ENCODE results near the gene SUFU. TPM values are rescaled to one million over a fixed set of nuclear protein-coding genes. Genes with fewer than 3 reads are reported as not detected.

Gene SUFU
- total RNA-seq, 1 donor from 2014 or later = 16.9 TPM

GRCh38 chr10:102646610-102647442, 143.1 kb downstream of the SUFU start:
- Mint-ChIP-seq H3K4me3 (ENCODE audit: unreplicated experiment) (peak overlapping the region; percentile 94), H3K9me3 (ENCODE audit: unreplicated experiment) (no peaks in the 10 kb centered on the region), H3K27ac (ENCODE audit: unreplicated experiment) (peak overlapping the region; percentile 98), H3K36me3 (ENCODE audit: unreplicated experiment) (no peaks in the 10 kb centered on the region), H3K4me1 (ENCODE audit: unreplicated experiment) (peaks cover 49% of the 10 kb centered on the region), H3K27me3 (ENCODE audit: unreplicated experiment) (no peaks in the 10 kb centered on the region)
- no peak for TF ChIP-seq CTCF (IDR thresholded peaks at IDR 0.05)
- DNase-seq (ENCODE audit: extremely low spot score, unreplicated experiment) = no peak

- H3K4me3 Mint-ChIP-seq (ENCODE audit: unreplicated experiment) = peak overlapping the region; percentile 94
- peak overlapping the region; percentile 98 for H3K27ac Mint-ChIP-seq (ENCODE audit: unreplicated experiment)
- no peak for DNase-seq (ENCODE audit: extremely low spot score, unreplicated experiment)
- no peaks in the 10 kb centered on the region for H3K36me3 Mint-ChIP-seq (ENCODE audit: unreplicated experiment)
- H3K27me3 Mint-ChIP-seq (ENCODE audit: unreplicated experiment) = no peaks in the 10 kb centered on the region
- no peak for TF ChIP-seq CTCF (IDR thresholded peaks at IDR 0.05)
- H3K9me3 Mint-ChIP-seq (ENCODE audit: unreplicated experiment) = no peaks in the 10 kb centered on the region
- H3K4me1 Mint-ChIP-seq (ENCODE audit: unreplicated experiment) = peaks cover 48% of the 10 kb centered on the region
These were observed 143.9 kb downstream of the SUFU start for GRCh38 chr10:102647443-102648268.

GRCh38 chr10:102648269-102648888, 144.6 kb downstream of the SUFU start:
- DNase-seq (ENCODE audit: extremely low spot score, unreplicated experiment) = no peak
- H3K27ac Mint-ChIP-seq (ENCODE audit: unreplicated experiment) = no peak overlapping the region
- H3K36me3 Mint-ChIP-seq (ENCODE audit: unreplicated experiment) = peaks cover 6% of the 10 kb centered on the region
- peak overlapping the region; percentile 26 for H3K4me3 Mint-ChIP-seq (ENCODE audit: unreplicated experiment)
- peaks cover 50% of the 10 kb centered on the region for H3K4me1 Mint-ChIP-seq (ENCODE audit: unreplicated experiment)
- no peak for TF ChIP-seq CTCF (IDR thresholded peaks at IDR 0.05)
- no peaks in the 10 kb centered on the region for H3K9me3 Mint-ChIP-seq (ENCODE audit: unreplicated experiment)
- H3K27me3 Mint-ChIP-seq (ENCODE audit: unreplicated experiment) = no peaks in the 10 kb centered on the region

- no peak for DNase-seq (ENCODE audit: extremely low spot score, unreplicated experiment)
- Mint-ChIP-seq H3K36me3 (ENCODE audit: unreplicated experiment) (peaks cover 7% of the 10 kb centered on the region), H3K4me3 (ENCODE audit: unreplicated experiment) (peak overlapping the region; percentile 30), H3K27ac (ENCODE audit: unreplicated experiment) (peak overlapping the region; percentile 54), H3K4me1 (ENCODE audit: unreplicated experiment) (peaks cover 50% of the 10 kb centered on the region), H3K27me3 (ENCODE audit: unreplicated experiment) (no peaks in the 10 kb centered on the region), H3K9me3 (ENCODE audit: unreplicated experiment) (no peaks in the 10 kb centered on the region)
- no peak for TF ChIP-seq CTCF (IDR thresholded peaks at IDR 0.05)
These were observed 145.4 kb downstream of the SUFU start for GRCh38 chr10:102648889-102649796.
